Stimulated activated CD8-positive, alpha-beta memory T cell treated with anti-CD3 and anti-CD28 coated beads, Interleukin-7, amount 100 ng/mL, for 24 hours (primary cell): ENCODE measurements around the gene ADAT3.

ENCODE experiments used
- DNase-seq: peaks from one replicate; pipeline ENCODE4 v3.0.0-alpha.2; 2020; ENCODE audit warnings: low read depth

Gene ADAT3

DNA sequence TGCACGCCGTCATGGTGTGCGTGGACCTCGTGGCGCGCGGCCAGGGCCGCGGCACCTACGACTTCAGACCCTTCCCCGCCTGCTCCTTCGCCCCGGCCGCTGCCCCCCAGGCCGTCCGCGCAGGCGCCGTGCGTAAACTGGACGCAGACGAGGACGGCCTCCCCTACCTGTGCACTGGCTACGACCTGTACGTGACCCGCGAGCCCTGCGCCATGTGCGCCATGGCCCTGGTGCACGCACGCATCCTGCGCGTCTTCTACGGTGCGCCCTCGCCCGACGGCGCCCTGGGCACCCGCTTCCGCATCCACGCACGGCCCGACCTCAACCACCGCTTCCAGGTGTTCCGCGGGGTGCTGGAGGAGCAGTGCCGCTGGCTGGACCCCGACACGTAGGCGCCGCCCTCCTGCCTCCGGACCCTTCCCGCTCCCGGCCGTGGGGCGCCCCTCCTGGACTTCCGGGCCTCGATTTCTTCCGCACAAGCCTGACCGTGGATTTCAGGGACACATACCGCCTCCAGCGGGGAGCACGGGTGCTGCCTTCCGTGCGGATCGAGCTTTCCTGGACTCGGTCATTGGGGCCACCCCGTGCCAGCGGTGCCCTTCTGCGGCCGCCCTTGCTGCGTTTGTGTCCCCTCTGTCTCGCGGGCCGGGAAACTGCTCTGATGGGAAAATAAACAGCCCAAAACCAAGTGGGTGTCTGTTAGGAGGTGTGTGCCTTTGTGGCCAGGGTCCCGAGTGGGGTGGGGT lies 7.7 kb downstream of the ADAT3 start:
- DNase-seq = no peak

DNA sequence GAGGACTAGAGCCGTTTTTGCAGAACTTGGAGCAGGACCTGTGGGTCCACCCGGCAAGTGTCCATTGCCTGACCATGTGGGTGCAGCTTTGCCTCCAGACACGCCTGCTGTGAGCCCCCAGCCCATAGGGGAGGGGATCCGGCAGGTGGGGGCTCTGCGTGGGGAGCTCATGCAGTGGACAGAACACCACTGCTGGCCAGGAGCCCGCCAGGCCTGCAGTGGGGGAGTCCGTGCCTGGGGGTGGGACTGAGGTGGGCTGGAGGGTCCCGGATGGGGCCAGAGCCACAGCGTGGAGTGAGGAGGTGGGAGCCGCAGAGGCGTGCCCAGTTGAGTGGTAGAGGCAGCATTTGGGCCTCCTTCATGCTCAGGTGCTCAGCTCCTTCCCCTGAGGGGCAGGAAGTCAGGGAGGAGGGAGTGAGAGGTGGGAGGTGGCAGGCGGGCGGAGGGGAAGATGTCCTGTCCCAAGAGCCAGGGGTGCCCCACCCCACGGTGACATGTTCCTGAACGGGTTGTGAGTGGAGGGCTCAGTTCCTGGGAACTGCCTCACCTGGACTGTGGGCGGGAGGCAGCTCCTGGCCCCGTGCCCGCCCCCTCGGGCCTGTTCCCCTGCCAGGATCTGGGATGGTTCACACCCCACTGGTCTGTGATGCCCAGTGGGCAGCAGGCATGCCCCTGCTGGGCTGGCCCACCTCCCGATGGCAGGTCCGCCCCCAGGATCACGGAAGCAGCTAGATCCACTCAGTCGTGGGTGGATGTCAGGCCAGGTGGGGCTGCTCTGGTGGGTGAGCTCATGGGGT lies 8.8 kb downstream of the ADAT3 start:
- DNase-seq = no peak

DNA sequence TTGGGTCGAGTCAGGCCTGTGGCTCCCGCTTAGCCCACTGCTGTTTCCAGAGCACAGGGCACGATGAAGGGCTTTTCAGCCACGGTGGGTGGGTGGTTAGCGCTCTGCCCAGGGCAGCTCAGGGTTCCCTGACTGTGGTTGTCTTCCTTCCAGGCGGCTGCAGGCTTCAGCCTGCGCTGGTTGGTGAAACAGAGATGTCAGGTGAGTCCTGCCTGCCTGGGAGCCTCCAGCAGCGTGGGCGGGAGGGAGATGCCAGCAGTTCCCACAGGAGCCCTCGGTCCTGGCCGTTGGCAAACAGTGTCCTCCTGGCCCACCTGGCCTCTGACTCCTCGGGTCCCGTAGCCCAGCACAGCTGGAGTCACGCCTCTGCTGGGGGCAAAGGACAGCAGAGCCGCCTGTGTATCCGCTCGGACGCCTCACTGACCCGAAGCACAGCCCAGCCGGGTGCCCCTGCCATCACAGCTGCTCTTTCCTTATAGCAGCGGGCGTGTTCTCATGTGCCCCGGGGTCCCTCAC lies 9.7 kb downstream of the ADAT3 start:
- no peak for DNase-seq

DNA sequence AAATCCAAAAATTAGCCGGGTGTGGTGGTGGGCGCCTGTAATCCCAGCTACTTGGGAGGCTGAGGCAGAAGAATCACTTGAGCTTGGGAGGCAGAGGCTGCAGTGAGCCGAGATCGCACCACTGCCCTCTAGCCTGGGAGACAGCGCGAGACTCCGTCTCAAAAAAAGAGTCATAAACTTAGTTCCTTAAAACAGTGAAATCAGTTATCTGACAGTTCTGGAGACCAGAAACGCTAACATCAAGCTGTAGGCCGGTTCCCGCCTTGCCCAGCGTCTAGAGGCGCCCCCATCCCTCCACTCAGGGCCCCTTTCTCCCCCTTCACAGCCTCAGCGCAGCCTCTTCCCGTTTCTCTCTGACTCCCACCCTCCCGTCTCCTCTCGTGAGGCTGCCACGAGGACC lies 11.9 kb downstream of the ADAT3 start:
- DNase-seq = no peak

DNA sequence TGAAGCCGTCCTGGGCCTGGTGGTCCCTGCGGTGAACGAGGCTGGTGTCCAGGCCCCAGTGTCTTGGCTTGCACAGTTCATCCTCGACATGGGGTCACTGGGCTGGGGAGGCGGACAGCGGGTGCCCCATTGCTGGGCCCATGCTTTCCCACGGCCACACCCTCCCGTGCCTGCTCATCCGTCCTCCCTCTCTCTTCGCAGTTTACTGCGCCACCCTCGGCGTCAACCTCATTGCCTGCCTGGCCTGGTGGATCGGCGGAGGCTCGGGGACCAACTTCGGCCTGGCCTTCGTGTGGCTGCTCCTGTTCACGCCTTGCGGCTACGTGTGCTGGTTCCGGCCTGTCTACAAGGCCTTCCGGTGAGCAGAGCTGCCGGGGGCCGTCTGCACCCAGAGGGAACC lies 12.7 kb downstream of the ADAT3 start:
- no peak for DNase-seq

DNA sequence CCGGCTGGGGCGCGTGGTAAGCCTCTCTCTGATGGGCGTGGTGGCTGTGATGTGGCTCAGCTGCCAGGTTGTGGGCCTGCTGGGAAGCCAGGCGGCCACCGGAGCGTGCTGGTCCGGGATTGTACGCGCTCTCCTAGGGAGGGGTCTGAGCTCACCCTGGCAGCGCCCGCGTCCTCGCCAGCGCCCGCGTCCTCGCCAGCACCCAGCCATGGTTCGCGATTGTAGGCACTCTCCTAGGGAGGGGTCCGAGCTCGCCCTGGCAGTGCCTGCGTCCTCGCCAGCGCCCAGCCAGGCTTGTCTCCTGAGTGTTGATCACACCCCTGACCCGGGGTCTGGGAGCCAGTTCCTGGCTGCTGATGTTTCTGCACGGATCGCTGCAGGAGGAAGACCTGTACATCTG lies 13.8 kb downstream of the ADAT3 start:
- DNase-seq = no peak

DNA sequence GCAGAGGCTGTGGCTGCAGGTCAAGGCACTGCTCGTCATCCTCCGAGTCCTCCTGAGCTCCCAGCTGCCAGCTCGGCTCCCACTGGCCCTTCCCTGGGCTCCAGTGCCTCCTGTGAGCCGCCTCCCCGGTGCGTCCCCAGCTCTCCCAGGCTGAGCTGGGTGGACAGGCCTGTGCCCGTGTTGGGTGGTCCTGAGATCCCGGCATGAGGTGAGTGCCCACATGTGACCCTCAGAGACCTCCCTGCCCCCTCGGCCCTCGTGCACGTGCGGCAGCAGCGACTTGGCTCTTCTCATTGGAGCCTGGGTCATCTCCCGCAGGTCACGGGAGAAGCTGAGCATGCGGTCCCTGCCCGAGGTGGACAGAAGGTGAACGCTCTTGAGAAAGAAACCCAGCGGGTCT lies 15.4 kb downstream of the ADAT3 start:
- no peak for DNase-seq

DNA sequence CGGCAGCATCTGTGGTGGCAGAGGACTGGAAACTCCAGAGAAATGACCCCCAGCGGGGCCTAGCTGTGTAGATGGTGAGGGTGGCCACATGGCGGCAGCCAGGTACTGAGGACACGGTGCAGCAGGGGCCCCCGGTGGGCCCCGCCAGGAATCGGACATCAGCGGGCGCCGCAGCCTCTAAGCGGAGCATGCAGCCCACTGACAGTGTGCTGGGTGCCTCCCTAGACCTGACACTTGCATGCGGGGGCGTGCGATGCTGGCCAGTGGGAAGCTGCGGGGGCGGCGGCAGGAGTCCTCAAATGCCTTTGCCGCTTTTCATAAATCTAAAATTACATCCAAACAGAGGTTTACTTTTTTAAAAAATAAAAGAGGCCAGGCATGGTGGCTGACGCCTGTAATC lies 16.1 kb downstream of the ADAT3 start:
- no peak for DNase-seq

DNA sequence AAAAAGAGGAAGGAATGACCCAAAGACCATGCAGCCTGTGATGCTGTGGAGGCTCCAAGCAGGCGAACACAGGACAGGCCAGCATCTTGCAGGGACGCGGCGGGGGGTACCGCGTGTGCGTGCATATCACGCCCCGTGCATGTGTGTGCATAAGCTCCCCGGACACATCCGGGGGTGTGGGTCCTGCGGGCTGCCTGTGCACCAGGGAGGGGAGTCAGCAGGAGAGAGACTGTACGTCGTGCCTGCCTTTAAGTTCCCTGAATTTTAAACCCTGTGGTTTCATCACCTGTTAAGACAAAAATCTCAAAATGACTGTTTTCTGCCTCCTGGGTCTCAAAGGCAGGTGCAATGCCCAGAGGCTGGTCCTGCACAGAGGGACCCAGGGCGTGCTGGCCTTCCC lies 16.6 kb downstream of the ADAT3 start:
- DNase-seq = no peak

DNA sequence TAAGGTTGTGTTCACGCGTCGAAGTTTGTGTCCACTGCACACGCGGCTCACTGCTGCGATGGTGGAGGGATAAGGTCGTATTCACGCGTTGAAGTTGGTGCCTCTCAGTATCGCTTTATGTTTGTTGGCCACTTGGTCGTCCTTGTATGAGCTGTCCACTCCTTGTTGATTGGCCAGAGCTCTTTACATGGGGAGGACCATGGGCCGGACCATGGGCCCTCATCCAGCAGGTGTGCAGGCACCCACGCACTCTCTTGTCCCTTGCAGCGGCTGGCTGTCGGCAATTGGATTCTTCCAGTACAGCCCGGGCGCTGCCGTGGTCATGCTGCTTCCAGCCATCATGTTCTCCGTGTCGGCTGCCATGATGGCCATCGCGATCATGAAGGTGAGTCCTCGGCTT lies 17.6 kb downstream of the ADAT3 start:
- DNase-seq = no peak

DNA sequence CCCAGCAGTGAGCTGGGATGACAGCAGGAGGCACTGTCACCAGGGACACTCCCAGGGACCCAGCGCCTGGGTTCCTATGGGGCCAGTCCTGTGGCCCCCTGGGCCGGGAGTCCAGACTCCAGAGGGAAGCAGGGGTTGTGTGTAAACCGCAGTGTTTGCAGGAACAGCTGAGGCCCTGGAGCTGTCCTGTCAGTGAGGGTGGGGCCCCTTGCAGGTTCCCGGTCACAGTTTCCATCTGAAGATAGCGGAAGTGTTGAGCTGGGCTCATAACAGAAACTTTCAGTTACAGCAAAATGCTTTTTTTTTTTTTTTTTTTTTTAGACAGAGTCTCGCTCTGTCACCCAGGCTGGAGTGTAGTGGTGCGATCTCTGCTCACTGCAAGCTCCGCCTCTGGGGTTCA lies 18.1 kb downstream of the ADAT3 start:
- no peak for DNase-seq

DNA sequence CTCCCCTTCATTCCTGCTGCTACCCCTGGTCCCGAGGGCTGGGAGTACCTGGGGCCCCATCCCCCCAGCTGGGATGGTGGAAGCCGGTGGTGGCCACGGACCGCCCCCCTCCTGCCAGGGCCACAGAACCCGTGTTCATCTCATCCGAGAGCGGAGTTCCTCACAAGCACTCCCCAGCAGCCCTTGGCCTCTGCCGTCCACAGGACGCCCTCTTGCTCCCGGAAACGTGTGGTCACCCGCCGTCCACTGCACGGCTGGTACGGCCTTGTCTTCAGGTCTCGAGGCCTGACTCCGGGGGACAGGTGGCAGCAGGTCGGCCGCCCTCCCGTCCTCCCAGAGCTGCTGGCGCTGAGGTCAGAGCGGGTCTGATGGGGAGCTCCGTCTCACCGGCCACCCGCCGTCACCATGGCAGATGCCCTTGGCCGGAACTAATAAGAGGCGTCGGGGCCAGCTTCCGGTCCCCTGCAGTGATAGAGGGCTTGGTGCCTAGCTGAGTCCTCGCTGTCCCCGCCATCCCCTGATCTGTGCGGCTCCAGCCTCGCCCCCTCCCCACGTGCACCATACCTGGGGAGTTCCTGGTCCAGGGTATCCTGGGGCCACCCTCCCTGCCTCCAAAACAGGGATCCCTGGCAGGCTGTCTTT lies 19.2 kb downstream of the ADAT3 start:
- DNase-seq = no peak

DNA sequence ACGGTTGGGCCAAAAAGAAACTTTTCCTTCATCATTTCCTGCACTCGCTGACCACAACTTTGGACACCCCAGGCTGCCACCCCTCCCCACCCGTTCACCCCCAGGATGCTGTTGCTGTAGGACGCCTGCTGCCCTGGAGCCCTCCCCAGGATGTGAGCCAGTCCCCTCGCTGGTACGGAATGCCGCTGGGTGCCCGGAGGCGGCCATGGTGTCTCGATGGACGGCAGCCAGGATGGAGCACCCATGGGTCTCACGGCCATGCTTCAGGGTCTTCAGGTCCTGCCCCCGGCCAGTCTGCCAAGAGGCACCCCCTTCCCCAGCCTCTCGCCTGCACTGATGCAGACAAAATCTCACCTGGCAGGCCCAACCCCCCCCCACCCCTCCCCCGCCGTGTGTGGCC lies 20.3 kb downstream of the ADAT3 start:
- DNase-seq = no peak

DNA sequence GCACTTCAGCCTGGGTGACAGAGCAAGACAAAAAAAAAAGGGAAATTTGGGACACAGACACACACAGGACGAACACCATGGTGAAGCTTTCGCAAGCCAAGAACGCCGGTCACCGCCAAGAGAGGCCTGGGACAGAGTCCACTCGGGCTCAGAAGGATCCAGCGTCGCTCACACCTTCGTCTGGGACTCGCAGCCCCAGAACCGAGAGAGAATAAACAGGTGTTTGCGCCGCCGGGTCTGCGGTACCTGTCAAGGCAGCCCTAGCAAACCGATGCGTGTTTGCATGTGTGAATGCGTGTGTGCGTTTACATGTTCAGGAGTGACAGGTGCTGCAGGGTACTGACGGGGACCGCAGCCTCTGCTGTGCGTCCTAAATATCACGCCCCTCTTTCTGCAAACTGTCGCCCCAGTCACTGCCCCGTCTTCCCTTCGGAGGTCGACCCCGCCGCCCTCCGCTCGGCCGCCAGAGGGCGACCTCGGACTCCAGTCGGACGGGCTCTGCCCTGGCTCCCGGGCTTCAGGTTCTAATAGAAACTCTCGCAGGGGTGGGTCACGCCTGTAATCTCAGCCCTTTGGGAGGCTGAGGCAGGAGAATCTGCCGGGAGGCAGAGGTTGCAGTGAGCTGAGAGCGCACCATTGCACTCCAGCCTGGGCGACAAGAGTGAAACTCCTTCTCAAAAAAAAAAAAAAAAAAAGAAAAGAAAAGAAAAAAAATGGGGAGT lies 24.0 kb downstream of the ADAT3 start:
- DNase-seq = peak; percentile 63

DNA sequence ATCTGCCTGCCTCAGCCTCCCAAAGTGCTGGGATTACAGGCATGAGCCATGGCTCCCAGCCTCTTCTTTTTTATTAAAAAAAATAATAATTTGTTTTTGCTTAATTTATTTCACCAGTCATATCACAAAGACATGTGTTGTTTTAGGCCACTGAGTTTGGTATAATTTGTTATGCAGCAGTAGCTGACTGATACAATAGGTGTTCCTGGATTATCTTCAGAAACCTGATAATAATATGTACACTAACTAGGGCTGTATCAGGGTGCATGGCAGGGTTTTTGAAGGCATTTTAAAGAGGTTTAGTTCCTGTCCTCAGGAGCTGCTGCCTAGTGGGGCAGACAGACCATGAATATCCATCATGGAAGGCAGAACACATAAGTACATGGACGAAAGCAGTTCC lies 26.2 kb downstream of the ADAT3 start:
- no peak for DNase-seq

DNA sequence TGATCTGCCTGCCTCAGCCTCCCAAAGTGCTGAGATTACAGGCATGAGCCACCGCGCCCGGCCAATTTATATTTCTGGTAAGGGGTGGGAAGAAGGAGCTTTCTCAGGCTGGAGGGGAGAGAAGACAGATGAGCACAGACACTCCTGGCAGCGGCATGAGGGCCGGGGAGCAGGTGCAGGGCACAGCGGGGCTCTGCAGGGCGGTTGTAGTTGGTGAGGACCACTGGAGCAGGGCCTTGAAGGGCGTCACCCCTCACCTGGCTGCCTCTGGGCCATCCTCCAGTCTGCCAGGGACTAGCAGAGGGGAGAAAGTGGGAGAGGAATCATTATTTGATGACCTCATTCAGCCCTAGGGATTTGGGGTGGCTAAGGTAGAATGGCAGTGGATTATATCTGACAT lies 27.2 kb downstream of the ADAT3 start:
- no peak for DNase-seq

DNA sequence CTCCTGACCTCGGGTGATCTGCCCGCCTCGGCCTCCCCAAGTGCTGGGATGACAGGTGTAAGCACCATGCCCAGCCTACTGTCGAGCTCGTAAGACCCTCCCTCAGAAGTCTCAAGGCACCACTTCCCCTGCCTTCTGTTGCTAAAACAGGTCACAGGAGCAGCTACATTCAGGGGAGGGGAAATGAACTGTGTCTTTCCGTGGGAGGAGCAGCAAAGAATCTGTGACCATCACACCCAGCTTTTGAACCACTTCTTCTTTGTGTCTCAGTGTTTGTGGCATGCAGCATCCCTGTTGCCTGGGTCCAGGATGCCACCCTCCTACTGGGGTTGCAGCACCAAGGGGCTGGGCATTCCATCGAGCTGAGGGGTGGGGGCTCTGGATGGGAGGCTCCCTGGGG lies 28.0 kb downstream of the ADAT3 start:
- DNase-seq = no peak

DNA sequence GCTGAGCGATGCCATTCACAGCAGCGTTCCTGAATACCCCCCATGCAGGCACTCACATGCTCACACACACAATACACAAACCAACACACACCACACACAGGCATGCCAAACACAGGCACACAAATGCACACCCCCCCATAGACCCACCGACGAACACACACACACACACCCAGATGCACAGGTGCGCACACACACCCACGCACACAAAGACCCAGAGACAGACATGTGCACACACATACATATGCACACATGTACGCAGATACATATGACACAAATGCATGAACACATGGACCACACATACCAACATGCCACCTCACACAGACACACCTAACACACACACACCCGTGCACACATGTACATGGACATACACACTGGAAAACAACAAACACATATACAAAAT lies 28.7 kb downstream of the ADAT3 start:
- no peak for DNase-seq

DNA sequence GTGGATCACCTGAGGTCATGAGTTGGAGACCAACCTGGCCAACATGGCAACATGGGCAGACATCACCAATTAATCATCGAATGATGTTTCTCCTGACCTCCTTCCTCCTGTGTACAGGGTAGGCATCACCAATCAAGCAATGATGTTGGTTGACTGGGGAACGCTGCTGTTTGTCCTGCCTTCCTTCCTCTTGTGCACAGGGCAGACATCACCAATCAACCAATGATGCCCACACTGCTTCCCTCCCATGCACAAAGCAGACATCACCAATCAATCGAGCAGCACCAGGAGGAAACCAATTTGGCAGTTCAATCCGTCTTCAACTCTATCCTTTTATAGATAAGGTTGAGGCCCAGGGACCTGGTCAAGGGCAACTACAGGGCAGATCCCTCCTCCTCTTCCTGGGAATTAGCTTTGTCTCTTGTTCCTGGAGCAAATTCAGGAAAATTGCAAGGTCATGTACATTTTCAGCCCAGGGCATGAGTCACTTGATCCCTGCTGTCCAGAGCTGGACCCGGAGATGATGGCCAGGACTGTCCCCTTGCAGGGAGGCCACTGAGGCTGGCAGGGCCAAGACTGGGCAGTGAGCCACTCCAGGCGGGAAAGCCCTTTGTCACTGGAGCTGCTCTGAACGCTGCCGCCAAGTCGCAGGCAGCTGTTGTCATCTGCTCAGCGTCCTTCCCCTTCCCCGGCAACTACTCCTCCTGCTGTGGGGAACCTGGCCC lies 30.4 kb downstream of the ADAT3 start:
- no peak for DNase-seq

DNA sequence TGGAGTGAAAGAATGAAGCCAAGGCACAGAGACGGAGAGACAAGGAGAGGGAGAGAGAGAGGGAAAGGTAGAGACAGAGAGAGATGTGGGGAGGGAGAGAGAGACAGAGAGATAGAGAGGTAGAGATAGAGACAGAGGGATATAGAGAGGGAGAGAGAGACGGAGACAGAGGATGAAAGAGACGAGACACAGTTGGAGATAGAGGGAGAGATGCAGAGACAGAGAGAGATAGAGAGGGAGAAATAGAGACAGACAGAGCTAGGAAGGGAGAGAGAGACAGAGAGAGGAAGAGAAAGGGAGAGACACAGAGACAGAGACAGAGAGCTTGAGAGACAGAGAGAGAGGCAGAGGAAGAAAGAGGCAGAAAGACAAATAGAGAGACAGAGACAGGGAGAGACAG lies 31.2 kb downstream of the ADAT3 start:
- DNase-seq = no peak

DNA sequence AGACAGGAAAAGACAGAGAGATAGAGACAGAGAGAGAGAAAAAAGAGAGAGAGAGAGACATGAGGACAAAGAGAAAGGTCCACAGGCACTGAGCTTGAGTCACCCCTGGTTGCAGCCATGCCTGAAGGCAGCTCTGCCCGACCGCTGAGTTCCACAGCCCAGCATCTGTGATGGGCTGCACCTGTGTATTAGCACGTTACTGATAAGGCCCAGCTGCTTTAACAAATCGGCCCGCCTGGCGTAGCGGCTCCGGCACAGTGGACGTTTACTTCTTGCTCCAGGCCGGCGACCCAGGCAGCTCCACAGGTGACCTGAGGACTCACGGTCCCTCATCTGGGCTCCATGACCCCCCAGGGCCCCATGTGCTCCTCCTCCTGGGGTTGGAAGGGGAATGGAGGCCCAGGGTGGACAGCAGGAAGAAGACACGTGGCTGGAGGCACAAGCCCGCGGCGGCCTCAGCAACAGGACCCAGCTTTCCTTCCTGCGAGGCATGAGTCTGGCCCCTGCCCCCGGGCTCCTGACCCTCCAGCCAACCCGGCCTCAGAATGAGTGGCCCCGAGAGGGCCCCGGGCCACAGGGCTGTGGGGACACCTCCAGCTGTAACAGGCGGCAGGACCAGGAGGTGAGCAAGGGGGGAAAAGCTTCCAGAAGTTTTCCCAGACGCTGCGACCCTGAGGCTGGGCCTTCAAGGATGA lies 31.9 kb downstream of the ADAT3 start:
- DNase-seq = no peak
